Testis (tissue), 3 donors: Measurements from ENCODE around the gene ODAPH. TPM values are rescaled to one million over a fixed set of nuclear protein-coding genes. Genes with fewer than 3 reads are reported as not detected.

Experiments used
- DNase-seq: peaks from one replicate; pipeline ENCODE4 v3.0.0-alpha.2; 2019
- H3K27ac ChIP-seq, 2 donors: fragments of 200-600 bp; sonication (generic); one replicate each; pipeline ENCODE4 v1.5.1; 2019
- H3K27me3 ChIP-seq: fragments of 200-600 bp; sonication (generic); one replicate; pipeline ENCODE4 v1.5.1; 2019
- H3K36me3 ChIP-seq: fragments of 200-600 bp; sonication (generic); one replicate; pipeline ENCODE4 v1.5.1; 2017; ENCODE audit warnings: low read depth; ENCODE audit errors: missing control alignments
- H3K4me1 ChIP-seq: fragments of 200-600 bp; sonication (generic); one replicate; pipeline ENCODE4 v1.5.1; 2019
- H3K4me3 ChIP-seq, 2 donors: fragments of 200-600 bp; sonication (generic); one replicate each; pipeline ENCODE4 v1.5.1; 2017 to 2019
- H3K9me3 ChIP-seq: fragments of 200-600 bp; sonication (generic); one replicate; pipeline ENCODE4 v1.5.1; 2017
- POLR2A ChIP-seq: fragments of 450-650 bp; IDR thresholded peaks from one replicate; pipeline ENCODE4 v1.6.1; 2017; ENCODE audit warnings: antibody characterized with exemption, mild to moderate bottlenecking, moderate library complexity
- WGBS, 2 donors: methylation state at CpG; one replicate each; pipeline ENCODE4 v1.1.5; 2018; 5-methylcytosine and 5-hydroxymethylcytosine counted together
- intact Hi-C: fragments of 100-400 bp; cut with DNase I; formaldehyde crosslinking; loops from one replicate; pipeline ENCODE4 v1.15.1; 2023; ENCODE audit warnings: low total_unique reads
- polyA plus RNA-seq: library from polyadenylated mRNA; stranded (reverse); fragments of 350-450 nt; fragmentation: Illumina TruSeq; extraction: RNeasy Lipid Tissue Mini Kit (QIAGEN cat#74804); gene quantifications from one replicate; pipeline ENCODE4 v1.2.3, GENCODE V29; 2014; ENCODE audit warnings: low read depth, low replicate concordance; ENCODE audit not compliant: insufficient read depth
- total RNA-seq, 2 donors: library from RNA; depleted of rRNA; stranded (reverse); fragments of >200 nt; gene quantifications; one replicate each; pipeline ENCODE4 v1.2.3, GENCODE V29; 2016
- TF ChIP-seq, protein P1 (sequence below), 3 experiments: fragments of 450-650 bp in 2 of 3; fragments of 200-600 bp in 1 of 3; sonication (generic) in 1 of 3; IDR thresholded peaks; one replicate each; pipeline ENCODE4 v1.5.1; 2016 to 2019; ENCODE audit warnings: antibody characterized with exemption in 3 of 3, mild to moderate bottlenecking in 2 of 3, moderate library complexity in 1 of 3

ODAPH gene
- total and polyA plus RNA-seq, 3 donors from 2014 or later: not detected

DNA sequence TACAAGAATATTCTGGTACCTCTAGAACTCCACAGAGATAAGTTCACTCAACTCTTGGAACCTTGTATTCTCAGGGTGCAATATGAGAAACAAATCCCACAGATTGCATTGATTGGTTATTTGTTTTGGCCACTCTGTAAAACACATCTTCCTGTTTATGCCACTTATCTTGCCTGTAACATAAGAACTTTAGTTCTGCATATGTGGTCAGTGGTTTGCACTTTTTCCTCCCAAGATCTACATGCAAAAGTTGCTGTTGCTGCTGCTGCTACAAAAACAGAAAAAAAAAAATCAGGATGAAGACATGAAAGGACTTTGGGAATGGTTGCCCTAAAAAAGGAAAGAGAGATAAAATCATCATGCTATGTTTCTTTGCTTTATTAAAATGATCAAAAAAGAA lies 9.6 kb downstream of the ODAPH start:
- Histone ChIP-seq H3K4me1 (no peaks in the 10 kb centered on the region), H3K27me3 (no peaks in the 10 kb centered on the region), H3K4me3 (no peak overlapping the region), H3K9me3 (no peaks in the 10 kb centered on the region), H3K36me3 (no peaks in the 10 kb centered on the region), H3K27ac (no peak overlapping the region)
- intact Hi-C loops: no loop called here
- TF ChIP-seq, protein P1, sequence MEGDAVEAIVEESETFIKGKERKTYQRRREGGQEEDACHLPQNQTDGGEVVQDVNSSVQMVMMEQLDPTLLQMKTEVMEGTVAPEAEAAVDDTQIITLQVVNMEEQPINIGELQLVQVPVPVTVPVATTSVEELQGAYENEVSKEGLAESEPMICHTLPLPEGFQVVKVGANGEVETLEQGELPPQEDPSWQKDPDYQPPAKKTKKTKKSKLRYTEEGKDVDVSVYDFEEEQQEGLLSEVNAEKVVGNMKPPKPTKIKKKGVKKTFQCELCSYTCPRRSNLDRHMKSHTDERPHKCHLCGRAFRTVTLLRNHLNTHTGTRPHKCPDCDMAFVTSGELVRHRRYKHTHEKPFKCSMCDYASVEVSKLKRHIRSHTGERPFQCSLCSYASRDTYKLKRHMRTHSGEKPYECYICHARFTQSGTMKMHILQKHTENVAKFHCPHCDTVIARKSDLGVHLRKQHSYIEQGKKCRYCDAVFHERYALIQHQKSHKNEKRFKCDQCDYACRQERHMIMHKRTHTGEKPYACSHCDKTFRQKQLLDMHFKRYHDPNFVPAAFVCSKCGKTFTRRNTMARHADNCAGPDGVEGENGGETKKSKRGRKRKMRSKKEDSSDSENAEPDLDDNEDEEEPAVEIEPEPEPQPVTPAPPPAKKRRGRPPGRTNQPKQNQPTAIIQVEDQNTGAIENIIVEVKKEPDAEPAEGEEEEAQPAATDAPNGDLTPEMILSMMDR (IDR thresholded peaks at IDR 0.05): no peak
- no peak for TF ChIP-seq POLR2A
- no peak for DNase-seq

DNA sequence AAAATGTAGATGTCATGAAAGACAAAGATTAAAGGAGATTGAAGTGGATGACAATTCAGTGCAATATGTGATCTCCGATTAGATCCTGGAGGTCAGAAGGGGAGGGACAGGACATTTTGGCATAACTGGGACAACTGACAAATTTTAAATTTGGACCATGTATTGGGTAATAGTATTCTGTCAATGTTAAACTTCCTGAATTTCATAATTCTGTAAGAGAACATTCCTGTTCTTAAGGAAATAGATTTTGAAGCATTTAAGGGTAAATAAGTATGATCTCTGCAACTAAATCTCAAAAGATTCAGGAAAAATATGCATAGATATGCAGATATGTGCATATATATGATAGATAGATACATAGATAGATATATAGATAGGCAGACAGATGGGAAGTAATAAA lies 11.0 kb downstream of the ODAPH start:
- Histone ChIP-seq H3K36me3 (no peaks in the 10 kb centered on the region), H3K4me1 (no peaks in the 10 kb centered on the region), H3K27me3 (no peaks in the 10 kb centered on the region), H3K27ac (no peak overlapping the region), H3K4me3 (no peak overlapping the region), H3K9me3 (no peaks in the 10 kb centered on the region)
- TF ChIP-seq, protein P1 (IDR thresholded peaks at IDR 0.05): no peak
- no peak for TF ChIP-seq POLR2A
- WGBS, 2 donors: 77 to 78% methylated on average over 1 of the region's 1 CpG
- no peak for DNase-seq
- intact Hi-C loops: no loop called here

DNA sequence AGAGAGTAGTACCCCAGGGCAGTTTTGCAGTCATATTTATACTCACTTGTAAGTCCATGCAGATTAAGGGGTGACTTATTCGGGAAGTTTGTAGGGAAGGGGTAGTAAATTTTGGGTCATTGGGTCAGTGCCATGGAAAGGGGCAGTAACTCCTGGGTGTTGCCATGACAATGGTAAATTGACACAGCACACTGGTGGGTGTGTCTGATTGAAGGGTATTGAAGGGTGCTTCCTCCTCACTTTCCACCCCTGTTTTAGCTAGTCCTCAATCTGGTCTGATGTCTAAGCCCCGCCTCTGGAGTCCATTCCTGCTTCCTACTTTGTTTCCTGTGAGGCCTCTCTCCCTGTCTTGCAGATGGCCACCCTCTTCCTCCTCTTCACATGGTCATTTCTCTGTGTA lies 11.9 kb downstream of the ODAPH start:
- no peak overlapping the region for H3K27ac ChIP-seq
- H3K9me3 ChIP-seq: no peaks in the 10 kb centered on the region
- no peak for DNase-seq
- intact Hi-C loops: no loop called here
- no peaks in the 10 kb centered on the region for H3K4me1 ChIP-seq
- no peak overlapping the region for H3K4me3 ChIP-seq
- no peaks in the 10 kb centered on the region for H3K27me3 ChIP-seq
- no peak for TF ChIP-seq POLR2A
- TF ChIP-seq, protein P1 (IDR thresholded peaks at IDR 0.05): no peak
- 83 to 100% methylated on average over 2 of the region's 2 CpGs for WGBS, 2 donors
- no peaks in the 10 kb centered on the region for H3K36me3 ChIP-seq

DNA sequence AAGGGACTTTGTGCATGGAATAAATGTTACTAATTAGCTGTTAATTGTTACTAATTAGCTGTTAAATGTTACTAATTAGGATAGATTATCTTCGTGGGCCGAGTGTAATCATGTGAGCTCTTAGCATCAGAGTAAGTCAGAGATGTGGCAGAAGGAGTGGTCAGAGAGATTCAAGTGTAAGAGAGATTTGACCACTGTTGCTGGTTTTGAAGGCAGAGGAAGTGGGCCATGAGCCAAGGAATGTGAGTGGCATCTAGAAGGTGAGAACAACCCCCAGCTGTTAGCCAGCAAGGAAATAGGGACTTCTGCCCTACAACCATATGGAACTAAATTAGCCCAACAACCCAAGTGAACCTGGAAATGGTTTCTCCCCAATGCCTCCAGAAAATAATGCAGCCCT lies 28.2 kb downstream of the ODAPH start:
- H3K4me1 ChIP-seq: no peaks in the 10 kb centered on the region
- intact Hi-C loops: no loop called here
- TF ChIP-seq, protein P1 (IDR thresholded peaks at IDR 0.05): no peak
- H3K27ac ChIP-seq: no peak overlapping the region
- no peaks in the 10 kb centered on the region for H3K36me3 ChIP-seq
- no peaks in the 10 kb centered on the region for H3K9me3 ChIP-seq
- WGBS, 2 donors: 52 to 74% methylated on average over 2 of the region's 2 CpGs
- H3K4me3 ChIP-seq: no peak overlapping the region
- DNase-seq: no peak
- no peaks in the 10 kb centered on the region for H3K27me3 ChIP-seq

DNA sequence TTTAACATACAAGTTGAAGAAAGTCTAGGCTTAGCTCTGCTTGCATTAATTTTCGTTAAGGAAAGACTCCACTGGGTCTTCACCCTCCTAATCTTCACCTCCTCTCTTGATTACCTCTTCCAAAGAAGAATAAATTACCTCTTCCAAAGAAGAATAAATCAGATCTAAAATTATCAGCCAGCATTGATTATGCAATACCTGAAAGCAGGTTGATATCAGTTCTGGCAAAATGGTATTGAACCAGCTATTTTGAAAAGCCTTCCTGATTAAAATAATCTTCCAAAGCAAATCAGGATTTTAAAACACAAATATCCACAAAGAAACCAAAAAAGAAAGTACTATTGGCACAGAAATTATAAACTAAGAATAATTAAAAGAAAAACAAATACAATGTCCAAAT lies 37.5 kb downstream of the ODAPH start:
- Histone ChIP-seq H3K27me3 (no peaks in the 10 kb centered on the region), H3K27ac (no peak overlapping the region), H3K36me3 (no peaks in the 10 kb centered on the region), H3K4me3 (no peak overlapping the region), H3K9me3 (no peaks in the 10 kb centered on the region), H3K4me1 (no peaks in the 10 kb centered on the region)
- no peak for DNase-seq
- 88% methylated on average over 1 of the region's 1 CpG for WGBS, 2 donors
- intact Hi-C loops: no loop called here
- no peak for TF ChIP-seq POLR2A
- TF ChIP-seq, protein P1 (IDR thresholded peaks at IDR 0.05): no peak
